ENCODE results near the gene CD70.
"Not testable (repeated sequence)": the region's sequence is repeated elsewhere in the genome, so short reads cannot be mapped to it uniquely, and the experiment has no call there.

Gene CD70

GRCh38 chr19:6568816-6569215, 22.1 kb downstream of the CD70 start:
- DNase-seq: no peak

GRCh38 chr19:6568010-6568526, 22.9 kb downstream of the CD70 start:
- DNase-seq: no peak

- DNase-seq: not testable (repeated sequence)
Observed at GRCh38 chr19:6566727-6567126, 24.2 kb downstream of the CD70 start.

- DNase-seq: no peak
Observed at GRCh38 chr19:6564393-6564792, 26.6 kb downstream of the CD70 start.

DNA sequence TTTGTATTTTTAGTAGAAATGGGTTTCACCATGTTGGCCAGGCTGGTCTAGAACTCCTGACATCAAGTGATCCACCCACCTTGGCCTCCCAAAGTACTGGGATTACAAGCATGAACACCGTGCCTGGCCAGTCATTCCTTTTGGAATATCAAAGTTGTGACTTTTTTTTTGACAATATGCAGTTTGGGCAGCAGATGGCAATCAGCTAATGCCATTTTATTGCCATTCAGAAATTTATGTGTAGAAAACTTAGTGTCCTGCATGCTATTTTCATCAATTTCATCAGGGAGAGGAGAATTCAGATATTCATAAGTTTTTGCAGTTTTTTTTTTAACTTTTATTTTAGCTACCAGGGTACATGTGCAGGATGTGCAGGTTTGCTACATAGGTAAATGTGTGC, 28.5 kb downstream of the CD70 start:
- DNase-seq: not testable (repeated sequence)

DNA sequence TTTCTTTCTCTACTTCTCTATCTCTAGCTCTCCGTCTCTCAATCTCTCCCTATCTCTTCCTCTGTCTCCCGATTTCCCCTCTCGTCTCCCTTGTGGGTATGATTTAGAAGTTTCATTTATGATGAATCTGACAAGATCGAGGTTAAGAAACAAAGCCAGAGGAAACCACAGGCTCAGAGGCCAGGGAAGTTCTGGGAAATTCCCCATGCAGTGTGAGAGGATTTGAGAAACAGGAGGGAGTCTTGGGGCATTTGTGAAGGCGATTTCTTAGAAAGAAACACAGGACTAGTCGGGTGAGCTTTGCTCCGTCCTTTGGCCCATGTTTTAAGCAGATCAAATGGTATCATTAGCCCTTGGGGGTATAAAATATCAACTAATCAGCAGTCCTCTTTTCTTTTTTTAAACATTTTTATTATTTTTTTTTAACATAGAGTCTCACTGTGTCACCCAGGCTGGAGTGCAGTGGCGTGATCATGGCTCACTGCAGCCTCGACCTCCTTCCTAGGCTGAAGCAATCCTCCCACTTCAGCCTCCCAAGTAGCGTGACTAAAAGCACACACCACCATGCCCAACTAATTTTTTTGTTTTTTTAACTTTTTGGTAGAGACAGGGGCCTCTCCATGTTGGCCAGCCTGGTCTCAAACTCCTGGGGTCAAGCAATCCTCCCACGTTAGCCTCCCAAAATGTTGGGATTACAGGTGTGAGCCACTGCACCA, 34.3 kb downstream of the CD70 start:
- no peak for DNase-seq

- no peak for DNase-seq
Observed at GRCh38 chr19:6556043-6556449, 34.9 kb downstream of the CD70 start.

DNA sequence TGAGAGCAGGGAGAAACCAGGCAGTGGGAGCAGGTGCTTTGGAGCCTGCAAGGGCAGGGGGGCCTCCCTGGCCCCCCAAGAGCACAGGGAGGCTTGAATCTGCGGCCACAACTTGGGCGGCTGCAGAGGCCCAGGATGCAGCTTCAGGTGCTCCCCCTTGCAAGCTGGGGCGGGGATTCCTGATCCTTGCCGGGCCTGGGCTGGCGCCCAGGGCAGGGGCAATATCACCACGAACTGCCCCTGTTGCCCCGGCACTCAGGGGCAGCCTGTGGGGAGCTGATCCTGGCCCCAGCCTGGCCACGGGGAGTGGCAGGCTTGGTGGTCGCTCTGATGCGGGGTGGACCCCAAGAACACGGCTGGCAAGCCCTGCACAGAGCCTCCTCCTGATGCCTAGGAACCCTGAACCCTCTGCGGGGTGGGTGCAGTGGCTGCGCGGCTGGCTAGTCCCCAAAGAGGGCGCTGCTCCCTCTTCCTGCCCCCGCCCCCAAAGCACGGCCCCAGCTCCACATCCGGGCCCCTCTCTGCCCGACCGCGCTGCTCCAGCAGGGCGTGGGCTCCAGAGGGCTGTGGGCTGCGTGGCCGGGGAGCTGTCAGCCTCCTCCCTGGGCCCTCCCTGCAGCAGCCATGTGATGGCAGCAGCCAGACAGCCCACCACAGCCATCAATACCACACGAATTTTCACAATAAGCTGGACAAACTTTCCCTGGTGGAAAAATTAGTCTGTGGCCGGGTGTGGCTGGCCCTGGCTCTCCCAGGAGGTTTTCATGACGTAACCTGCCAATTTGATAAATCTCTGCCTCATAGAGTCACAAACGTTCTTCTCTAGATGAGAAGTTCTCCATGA, 39.1 kb downstream of the CD70 start:
- DNase-seq: no peak

DNA sequence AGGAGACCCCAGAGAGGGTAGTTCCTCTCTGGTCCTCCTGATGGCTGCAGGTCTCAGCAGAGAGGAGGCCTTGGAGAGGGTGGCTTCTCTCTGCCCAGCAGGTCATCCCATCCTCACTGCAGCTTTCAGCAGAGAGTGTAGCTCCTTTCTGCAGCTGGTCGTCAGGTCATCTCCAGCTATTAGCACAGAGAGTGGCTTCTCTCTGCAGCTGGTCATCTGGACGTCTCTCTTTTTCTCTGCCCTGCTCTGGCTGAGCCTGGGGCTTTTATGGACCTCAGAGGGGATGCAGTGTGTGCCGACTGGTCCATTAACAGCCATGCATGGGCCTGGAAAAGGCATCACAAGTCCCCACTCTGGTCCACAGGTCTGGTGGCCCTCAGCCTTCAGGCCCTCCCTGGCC, 39.9 kb downstream of the CD70 start:
- no peak for DNase-seq

DNA sequence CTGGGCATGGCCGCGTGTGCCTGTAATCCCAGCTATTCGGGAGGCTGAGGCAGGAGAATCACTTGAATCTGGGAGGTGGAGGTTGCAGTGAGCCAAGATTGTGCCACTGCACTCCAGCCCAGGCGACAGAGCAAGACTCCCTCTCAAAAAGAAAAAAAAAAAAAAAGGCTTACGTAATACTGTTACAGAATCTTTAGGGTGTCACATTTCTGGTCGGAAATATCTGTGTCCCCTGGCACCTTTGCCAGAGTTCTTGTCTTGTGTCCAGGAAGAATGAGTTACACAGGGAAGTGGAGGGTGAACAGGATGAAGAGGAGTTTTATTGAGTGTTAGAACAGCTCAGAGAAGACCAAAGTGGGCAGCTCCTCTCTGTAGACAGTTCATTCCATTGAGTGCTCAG, 40.3 kb downstream of the CD70 start:
- DNase-seq: not testable (repeated sequence)

- DNase-seq: no peak
Observed at GRCh38 chr19:6543866-6544347, 47.0 kb downstream of the CD70 start.

DNA sequence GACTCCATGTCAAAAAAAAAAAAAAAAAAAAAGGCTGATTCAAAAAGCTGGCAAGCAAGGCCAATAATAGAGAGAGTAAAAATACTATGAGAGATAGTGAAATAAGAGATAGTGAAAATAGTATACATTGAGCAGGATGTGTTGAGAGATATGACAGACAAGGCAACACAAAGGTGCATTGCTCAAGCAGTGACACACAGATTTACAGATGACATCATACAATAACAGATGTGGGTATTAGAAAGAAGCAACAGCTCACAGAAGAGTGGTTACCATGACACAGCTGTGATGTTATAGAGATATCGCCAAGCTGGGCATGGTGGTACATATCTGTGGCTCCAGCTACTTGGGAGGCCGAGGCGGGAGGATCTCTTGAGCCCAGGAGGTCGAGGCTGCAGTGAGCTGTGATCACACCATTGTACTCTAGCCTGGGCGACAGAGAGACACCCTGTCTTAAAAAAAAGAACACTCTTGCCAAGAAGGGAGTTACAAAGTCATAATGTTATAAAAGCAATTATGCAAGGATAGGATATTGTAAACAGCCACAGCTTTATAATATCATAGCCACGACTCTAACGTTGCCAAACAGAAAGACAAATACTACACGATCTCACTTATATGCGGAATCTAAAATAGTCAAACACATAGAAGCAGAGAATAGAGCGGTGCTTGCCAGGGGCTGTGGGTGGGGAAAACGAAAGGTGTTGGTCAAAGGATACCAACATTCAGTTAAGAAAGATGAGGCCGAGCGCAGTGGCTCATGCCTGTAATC, 49.8 kb downstream of the CD70 start:
- no peak for DNase-seq

- no peak for DNase-seq
Observed at GRCh38 chr19:6539514-6539913, 51.4 kb downstream of the CD70 start.

All from NCI-H1417 (cell line).